Motor neuron (in vitro differentiated cells): ENCODE results near the gene RXYLT1. TPM values are rescaled to one million over a fixed set of nuclear protein-coding genes. Genes with fewer than 3 reads are reported as not detected.

ENCODE experiments used
- ATAC-seq, 8 experiments: fragments of 200-7000 bp; cut with Tn5 transposase; replicated peaks in 6 of 8; 2 replicates each; pipeline ENCODE4 v1.8.0; 2021; ENCODE audit warnings: mild to moderate bottlenecking in 8 of 8, moderate library complexity in 8 of 8
- H3K27ac ChIP-seq, 2 donors: fragments of 250-450 bp; sonication (Bioruptor Pico); 2 replicates each; pipeline ENCODE4 v1.9.0; 2021; ENCODE audit warnings: antibody characterized with exemption in 2 of 2, mild to moderate bottlenecking in 2 of 2, moderate library complexity in 1 of 2
- H3K4me1 ChIP-seq, 2 donors: fragments of 250-450 bp; sonication (Bioruptor Pico); replicated peaks in 1 of 2; 2 replicates each; pipeline ENCODE4 v1.6.1; 2021; ENCODE audit warnings: antibody characterized with exemption in 2 of 2, mild to moderate bottlenecking in 2 of 2, moderate library complexity in 1 of 2
- H3K4me3 ChIP-seq, 5 donors: fragments of 250-450 bp; sonication (Bioruptor Pico); 2 replicates each; pipeline ENCODE4 v1.9.0; 2021; ENCODE audit warnings: antibody characterized with exemption in 5 of 5, mild to moderate bottlenecking in 5 of 5, moderate library complexity in 4 of 5
- WGBS, 10 experiments: fragments of 450-650 bp; shearing (Covaris generic); methylation state at CpG; one replicate each; pipeline ENCODE4 v1.0.0; 2022; 5-methylcytosine and 5-hydroxymethylcytosine counted together
- in situ Hi-C, 9 experiments: fragments of 400-800 bp; cut with MboI; loops; one replicate each; pipeline ENCODE4 v1.15.0; 2021; ENCODE audit warnings: low sequenced_read_pairs in 9 of 9, low pct_unique_long_range_greater_than_20kb in 2 of 9; ENCODE audit not compliant: unreplicated experiment in 9 of 9
- total RNA-seq, 8 experiments: library from RNA; unstranded; fragments of 300-600 nt; gene quantifications; 2 replicates each; pipeline versions ENCODE4 v1.2.3 to v1.2.4, GENCODE V29; 2022

Gene RXYLT1
- total RNA-seq, 8 experiments from 2014 or later: 11.0 to 32.4 (median 17.4) TPM

DNA sequence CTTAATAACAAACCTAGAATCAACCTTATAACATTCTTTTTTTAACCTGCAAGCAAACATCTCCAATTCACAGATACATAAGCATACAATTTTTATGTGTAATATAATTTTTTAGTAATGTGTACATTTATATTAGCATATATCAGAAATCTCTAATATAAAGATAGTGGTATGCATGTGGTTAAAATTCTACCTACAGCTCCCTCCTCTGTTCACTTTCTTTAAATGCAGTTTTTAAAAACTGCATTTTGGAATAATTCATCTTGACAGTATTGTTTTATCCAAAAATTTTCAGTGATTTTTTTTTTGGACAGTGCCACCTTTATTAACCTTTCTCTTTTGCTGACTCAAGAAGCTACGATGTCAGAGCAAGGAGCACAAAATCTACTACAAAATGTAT is 13.2 kb upstream of the RXYLT1 start:
- in situ Hi-C loops: no loop called here

DNA sequence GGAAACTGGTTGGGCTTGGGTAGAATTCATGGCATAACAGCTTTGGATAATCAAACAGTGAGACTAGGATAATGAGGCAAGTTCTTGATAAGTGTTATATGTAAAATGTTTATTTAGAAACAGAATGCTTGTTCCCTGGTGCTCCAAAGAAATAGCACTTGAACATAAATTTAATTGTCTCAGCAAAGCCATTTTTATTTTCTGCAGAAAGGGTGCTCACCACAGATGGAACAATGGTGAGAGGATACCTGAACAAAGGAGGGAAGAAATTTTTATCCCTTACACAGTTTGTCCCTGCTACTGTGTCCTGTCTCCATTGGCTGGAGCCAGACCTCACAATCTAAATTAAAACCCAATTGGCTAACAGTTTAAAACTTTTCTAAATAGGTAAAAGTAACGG is 9.3 kb upstream of the RXYLT1 start:
- no peak overlapping the region for H3K4me3 ChIP-seq
- no peaks in the 10 kb centered on the region for H3K4me1 ChIP-seq
- WGBS, 10 experiments: 67 to 100% (median 91%) methylated on average over 1 of the region's 1 CpG; no CpG with 5 or more reads in 2 of the 10 experiments
- in situ Hi-C loops: no loop called here
- no peak for ATAC-seq
- no peak overlapping the region for H3K27ac ChIP-seq

More for the DNA sequence above, 13.2 kb upstream of the RXYLT1 start:
- Histone ChIP-seq H3K4me1 (no peaks in the 10 kb centered on the region), H3K4me3 (no peak overlapping the region), H3K27ac (no peak overlapping the region)
- 9 to 100% (median 80%) methylated on average over 1 of the region's 1 CpG; no CpG with 5 or more reads in 1 of the 10 experiments for WGBS, 10 experiments
- ATAC-seq: no peak

DNA sequence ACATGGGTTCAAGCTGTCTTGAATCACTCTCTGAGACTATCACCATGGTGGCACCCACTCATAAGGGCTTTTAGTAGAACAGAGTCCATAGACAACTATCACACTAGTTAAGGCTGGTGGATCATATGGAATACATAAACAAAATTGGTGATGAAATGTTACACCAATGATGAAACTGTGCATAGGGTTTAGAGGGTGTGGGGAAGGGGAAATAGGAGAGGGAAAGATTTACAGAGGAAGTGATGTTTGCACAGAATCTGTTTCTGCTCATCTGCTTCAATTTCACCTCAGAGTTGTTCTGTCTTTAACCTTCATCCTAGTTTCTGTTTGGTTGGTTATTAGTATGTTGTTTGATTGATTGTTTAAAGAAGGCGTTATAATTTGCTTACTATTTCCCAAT is 2.4 kb upstream of the RXYLT1 start:
- Histone ChIP-seq H3K27ac (no peak overlapping the region), H3K4me3 (no peak overlapping the region), H3K4me1 (peaks cover 0 to 6% of the 10 kb centered on the region in 2 donors)
- in situ Hi-C loops: loop anchor here in 2 of 9 experiments (25.0 kb wide), 2 partner anchors 365 to 665 kb away; no protein-coding TSS in a partner anchor
- 50 to 100% (median 100%) methylated on average over 1 of the region's 1 CpG; no CpG with 5 or more reads in 1 of the 10 experiments for WGBS, 10 experiments
- ATAC-seq: no peak

DNA sequence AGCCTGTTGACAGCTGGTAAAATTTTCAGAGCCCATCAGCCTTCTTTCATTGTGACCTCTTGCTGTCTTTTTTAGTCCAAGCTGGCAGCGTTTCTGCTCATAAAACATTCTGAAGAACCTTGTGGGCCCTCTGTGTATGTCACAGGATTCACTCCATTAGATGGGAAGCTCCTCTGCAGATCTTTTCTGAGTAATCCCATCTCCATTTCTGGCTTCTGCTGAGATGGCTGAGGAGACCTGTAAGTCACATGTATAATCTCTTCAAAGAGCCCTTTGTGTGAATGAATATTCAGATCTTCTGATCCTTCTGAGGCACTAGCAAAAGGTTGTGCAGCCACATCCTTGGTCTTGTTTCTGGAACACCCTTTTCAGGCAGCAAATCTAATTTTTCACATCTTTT is 2.8 kb downstream of the RXYLT1 start:
- peaks cover 0 to 6% of the 10 kb centered on the region in 2 donors for H3K4me1 ChIP-seq
- no peak overlapping the region for H3K4me3 ChIP-seq
- in situ Hi-C loops: loop anchor here in 2 of 9 experiments (25.0 kb wide), 2 partner anchors 370 to 670 kb away; no protein-coding TSS in a partner anchor
- no peak overlapping the region for H3K27ac ChIP-seq
- WGBS, 10 experiments: 75 to 100% (median 90%) methylated on average over 1 of the region's 1 CpG; no CpG with 5 or more reads in 6 of the 10 experiments
- no peak for ATAC-seq

DNA sequence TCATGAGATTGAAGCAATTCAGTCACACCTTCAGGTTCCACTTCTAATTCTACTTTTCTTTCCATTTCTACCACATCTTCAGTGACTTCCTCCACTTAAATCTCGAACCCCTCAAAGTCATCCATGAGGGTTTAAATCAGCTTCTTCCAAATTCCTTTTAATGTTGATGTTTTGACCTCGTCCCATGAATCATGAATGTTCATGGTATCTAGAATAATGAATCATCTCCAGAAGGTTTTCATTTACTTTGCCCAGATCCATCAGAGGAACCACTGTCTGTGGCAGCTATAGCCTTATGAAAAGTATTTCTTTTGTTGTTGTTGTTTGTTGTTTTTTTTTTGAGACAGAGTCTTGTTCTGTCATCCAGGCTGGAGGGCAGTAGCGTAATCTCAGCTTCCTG is 7.6 kb downstream of the RXYLT1 start:
- Histone ChIP-seq H3K4me1 (no peaks in the 10 kb centered on the region), H3K27ac (no peak overlapping the region), H3K4me3 (no peak overlapping the region)
- in situ Hi-C loops: loop anchor here in 2 of 9 experiments (25.0 kb wide), 2 partner anchors 375 to 675 kb away; no protein-coding TSS in a partner anchor
- no peak for ATAC-seq
- 33 to 100% (median 92%) methylated on average over 1 to 3 of the region's 3 CpGs; no CpG with 5 or more reads in 1 of the 10 experiments for WGBS, 10 experiments

DNA sequence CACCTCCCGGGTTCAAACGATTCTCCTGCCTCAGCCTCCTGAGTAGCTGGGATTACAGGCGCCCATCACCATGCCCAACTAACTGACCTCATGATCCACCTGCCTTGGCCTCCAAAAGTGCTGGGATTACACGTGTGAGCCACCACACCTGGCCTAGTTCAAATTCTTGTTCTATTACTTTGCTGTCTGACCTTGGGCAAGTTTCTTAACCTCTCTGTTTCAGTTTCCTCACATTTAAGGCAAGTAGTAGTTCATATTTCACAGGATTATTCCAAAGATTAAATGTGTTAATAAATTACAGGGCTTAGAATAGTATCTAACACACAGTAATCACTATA is 10.9 kb downstream of the RXYLT1 start:
- no peak overlapping the region for H3K27ac ChIP-seq
- no peak overlapping the region for H3K4me3 ChIP-seq
- ATAC-seq: no peak
- in situ Hi-C loops: loop anchor here in 2 of 9 experiments (25.0 kb wide), 2 partner anchors 378 to 678 kb away; no protein-coding TSS in a partner anchor
- 71 to 100% (median 100%) methylated on average over 1 to 3 of the region's 4 CpGs; no CpG with 5 or more reads in 3 of the 10 experiments for WGBS, 10 experiments
- H3K4me1 ChIP-seq: no peaks in the 10 kb centered on the region

DNA sequence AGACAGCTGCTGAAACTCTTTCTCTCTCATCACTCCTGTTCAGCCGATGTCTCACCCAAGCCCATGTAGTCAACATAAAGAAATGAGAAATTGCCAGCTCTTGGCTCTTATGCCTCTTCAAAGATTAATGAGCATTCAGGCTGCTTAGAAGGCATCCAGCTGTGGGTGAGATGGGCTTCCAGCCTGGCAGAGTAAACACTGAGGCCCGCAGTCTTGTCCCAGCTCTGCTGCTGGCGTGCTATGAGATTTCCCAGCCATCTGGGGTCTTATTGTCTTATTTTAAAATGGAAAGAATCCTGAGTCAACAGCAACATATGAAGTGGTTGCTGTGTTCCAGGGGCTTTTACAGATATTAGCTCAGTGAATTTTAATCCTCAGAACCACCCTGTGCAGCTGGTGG is 12.6 kb downstream of the RXYLT1 start:
- Histone ChIP-seq H3K4me1 (no peaks in the 10 kb centered on the region), H3K27ac (no peak overlapping the region), H3K4me3 (no peak overlapping the region)
- in situ Hi-C loops: loop anchor here in 2 of 9 experiments (25.0 kb wide), 2 partner anchors 380 to 680 kb away; no protein-coding TSS in a partner anchor
- ATAC-seq: peak in 1 of 8 experiments; percentile 78
- WGBS, 10 experiments: 22 to 100% (median 86%) methylated on average over 1 to 3 of the region's 3 CpGs; no CpG with 5 or more reads in 3 of the 10 experiments

DNA sequence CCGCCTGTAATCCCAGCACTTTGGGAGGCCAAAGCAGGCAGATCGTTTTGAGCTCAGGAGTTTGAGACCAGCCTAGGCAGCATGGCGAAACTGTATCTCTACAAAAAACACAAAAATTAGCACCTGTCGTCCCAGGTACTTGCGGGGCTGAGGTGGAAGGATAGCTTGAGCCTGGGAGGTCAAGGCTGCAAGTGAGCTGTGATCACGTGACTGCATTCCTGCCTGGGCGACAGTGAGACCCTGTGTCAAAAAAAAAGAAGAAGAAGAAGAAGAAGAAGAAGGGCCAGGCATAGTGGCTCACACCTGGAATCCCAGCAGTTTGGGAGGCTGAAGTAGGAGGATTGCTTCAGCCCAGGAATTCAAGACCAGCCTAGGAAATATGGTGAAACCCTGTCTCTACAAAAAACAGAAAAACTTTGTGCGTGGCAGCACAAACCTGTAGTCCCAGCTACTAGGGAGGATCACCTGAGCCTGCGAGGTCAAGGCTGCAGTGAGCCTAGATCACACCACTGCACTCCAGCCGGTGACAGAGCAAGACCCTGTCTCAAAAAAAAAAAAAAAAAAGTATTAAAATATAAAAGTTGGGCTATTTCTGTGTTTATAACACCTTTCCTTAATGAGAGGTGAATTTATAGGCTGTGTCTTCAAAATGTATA is 15.5 kb downstream of the RXYLT1 start:
- 80 to 100% (median 92%) methylated on average over 1 to 9 of the region's 10 CpGs for WGBS, 10 experiments
- no peak overlapping the region for H3K27ac ChIP-seq
- H3K4me1 ChIP-seq: no peaks in the 10 kb centered on the region
- in situ Hi-C loops: loop anchor here in 2 of 9 experiments (25.0 kb wide), 2 partner anchors 383 to 683 kb away; no protein-coding TSS in a partner anchor
- ATAC-seq: no peak
- H3K4me3 ChIP-seq: no peak overlapping the region

DNA sequence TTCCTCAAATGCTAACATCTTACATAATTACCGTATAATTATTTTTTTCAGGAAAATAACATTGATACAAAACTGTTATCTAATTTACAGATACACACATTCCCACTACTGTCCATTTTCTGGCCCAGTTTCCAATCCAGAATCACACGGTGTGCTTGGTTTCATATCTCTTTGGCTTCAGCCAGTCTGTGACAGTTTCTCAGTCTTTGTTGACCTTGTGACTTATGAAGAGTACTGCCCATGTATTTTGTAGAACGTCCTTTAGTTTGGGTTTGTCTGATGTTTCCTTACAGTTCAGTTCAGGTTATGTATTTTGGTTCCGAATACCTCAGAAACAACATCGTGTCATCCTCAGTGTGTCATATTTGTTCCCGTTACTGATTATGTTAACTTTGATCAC is 16.2 kb downstream of the RXYLT1 start:
- H3K4me3 ChIP-seq: no peak overlapping the region
- no peaks in the 10 kb centered on the region for H3K4me1 ChIP-seq
- no peak for ATAC-seq
- in situ Hi-C loops: loop anchor here in 2 of 9 experiments (25.0 kb wide), 2 partner anchors 384 to 684 kb away; no protein-coding TSS in a partner anchor
- 76 to 100% (median 94%) methylated on average over 4 to 6 of the region's 6 CpGs; no CpG with 5 or more reads in 1 of the 10 experiments for WGBS, 10 experiments
- H3K27ac ChIP-seq: no peak overlapping the region

DNA sequence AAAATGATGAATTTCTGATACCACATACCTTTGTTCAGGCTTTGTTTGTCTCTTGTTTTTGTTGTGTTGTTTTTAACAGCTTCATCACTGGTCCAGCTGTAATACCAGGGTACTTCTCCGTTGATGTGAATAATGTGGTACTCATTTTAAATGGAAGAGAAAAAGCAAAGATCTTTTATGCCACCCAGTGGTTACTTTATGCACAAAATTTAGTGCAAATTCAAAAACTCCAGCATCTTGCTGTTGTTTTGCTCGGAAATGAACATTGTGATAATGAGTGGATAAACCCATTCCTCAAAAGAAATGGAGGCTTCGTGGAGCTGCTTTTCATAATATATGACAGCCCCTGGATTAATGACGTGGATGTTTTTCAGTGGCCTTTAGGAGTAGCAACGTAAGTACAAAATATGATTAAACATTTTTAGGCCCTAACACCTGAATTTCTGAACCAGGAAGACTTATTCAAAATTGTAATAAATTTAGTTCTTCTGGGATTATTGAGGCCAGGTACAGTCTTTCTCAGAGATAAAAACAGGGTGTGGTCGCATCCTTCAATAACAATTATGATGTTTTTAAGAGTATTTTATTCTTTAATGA is 22.4 kb downstream of the RXYLT1 start:
- WGBS, 10 experiments: 40 to 93% (median 73%) methylated on average over 3 to 6 of the region's 6 CpGs; no CpG with 5 or more reads in 1 of the 10 experiments
- ATAC-seq: no peak
- no peak overlapping the region for H3K27ac ChIP-seq
- H3K4me1 ChIP-seq: no peaks in the 10 kb centered on the region
- no peak overlapping the region for H3K4me3 ChIP-seq
- in situ Hi-C loops: loop anchor here in 2 of 9 experiments (25.0 kb wide), 1 partner anchor 390 kb away; no protein-coding TSS in a partner anchor

DNA sequence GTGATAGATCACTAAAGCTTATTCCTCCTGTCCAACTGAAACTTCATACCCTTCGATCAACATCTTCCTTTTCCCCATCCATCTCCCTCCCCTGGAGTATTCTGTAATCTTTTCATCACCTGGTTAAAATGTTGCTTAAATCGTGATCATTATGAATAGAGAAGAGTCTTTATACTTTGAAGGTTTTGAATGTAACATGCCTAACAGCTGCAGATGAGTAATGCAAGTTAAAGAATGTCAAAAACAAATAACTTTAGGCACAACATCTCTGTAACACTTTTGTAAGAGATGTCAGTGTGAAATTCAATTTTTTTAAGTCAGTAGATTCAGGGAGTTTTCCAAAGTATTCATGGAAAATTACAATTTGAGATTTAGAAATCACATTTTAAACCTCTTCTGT is 25.0 kb downstream of the RXYLT1 start:
- 60 to 100% (median 86%) methylated on average over 1 to 2 of the region's 2 CpGs; no CpG with 5 or more reads in 1 of the 10 experiments for WGBS, 10 experiments
- in situ Hi-C loops: loop anchor here in 2 of 9 experiments (25.0 kb wide), 1 partner anchor 392 kb away; no protein-coding TSS in a partner anchor
- H3K4me1 ChIP-seq: no peaks in the 10 kb centered on the region
- ATAC-seq: no peak
- H3K4me3 ChIP-seq: no peak overlapping the region
- H3K27ac ChIP-seq: no peak overlapping the region

DNA sequence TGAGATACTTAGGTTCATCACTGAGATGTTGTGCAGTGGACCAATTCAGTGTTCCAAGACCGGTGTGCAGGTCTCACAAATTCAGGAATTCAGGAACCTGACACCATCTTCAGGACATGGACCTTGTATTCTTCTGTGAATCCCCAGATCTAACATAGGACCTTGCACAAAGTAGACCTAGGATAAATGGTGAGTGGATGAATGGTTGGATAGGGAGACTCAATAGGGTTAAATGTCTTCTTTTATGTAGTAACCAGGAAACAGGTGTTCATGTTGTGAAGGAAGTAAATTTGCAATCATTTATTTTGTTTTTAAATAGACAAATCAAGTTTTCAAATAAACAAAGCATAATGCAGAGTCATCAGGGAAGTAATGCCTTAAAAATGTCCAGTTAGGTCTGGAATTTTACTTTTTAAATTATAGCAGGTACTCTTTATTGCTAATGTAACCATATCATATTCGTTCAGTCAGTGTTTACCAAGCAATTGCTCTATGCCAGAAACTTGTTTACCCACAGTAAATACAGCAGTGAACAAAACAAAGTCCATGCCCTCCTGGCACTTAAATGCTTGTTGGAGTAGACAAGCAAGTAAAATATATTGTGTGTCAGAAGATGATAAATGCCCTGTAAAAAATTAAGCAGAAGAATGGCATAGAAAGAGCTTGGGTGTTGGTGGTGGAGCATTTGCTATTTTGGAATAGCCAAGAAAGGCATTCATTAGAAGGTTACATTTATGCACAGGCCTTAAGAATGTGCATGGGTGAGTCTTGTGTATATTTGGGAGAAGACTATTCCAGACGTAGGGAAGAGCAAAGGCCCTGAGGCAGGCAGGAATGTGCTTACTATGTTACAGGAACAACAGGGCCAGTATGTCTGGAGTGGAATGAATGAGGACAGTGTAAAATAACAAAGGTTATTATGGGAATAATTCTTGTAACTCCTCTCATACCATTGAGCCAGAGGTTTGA is 26.3 kb downstream of the RXYLT1 start:
- WGBS, 10 experiments: 17 to 96% (median 71%) methylated on average over 1 to 3 of the region's 3 CpGs; no CpG with 5 or more reads in 2 of the 10 experiments
- in situ Hi-C loops: loop anchor here in 2 of 9 experiments (25.0 kb wide), 1 partner anchor 394 kb away; no protein-coding TSS in a partner anchor
- no peaks in the 10 kb centered on the region for H3K4me1 ChIP-seq

More for the DNA sequence above, 26.3 kb downstream of the RXYLT1 start:
- ATAC-seq: peak in 4 of 8 experiments; percentile 15 to 91 (median 61)
- H3K27ac ChIP-seq: no peak overlapping the region
- no peak overlapping the region for H3K4me3 ChIP-seq
